Measurements from ENCODE around the gene SLC29A3.

SLC29A3 gene

DNA sequence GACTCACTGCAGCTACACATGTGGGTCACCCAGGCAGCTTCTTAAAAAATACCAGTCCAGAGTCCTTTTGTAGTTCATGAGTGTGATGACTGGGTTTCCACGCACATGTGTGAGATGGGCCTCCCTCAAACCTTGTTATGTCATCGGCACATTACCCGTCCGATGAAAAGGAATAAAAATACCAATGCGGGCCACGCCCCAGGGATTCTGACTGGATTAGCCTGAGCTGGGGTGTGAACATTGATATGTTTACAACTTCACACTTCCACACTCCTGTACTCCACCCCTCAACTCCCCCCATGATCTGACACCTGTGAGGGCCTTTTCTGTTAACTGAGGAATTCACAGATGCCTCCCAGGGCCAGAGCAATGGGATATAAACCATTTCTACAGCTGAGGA is 6.2 kb downstream of the SLC29A3 start:
- no peak for DNase-seq

DNA sequence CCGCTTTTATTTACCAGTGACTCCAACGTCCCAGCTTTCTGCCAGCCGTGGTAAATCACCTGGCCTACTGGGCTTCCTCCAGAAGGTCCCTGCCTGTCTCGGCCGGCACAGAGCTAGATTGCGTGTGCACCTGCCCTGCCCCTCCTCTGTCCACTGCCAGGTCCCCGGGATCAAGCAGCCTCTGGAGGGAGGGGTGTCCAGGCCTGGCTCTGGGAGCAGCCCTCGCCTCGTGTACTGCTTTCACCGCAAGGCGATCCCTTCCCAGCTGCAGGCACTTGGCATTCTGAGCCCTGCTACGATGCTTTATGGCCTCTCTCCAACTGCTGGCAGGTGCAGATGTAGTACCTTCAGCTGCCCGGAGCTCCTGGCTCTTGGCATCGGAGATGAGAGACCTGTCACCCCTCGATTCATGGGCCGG is 7.4 kb downstream of the SLC29A3 start:
- peak; percentile 96 for DNase-seq

DNA sequence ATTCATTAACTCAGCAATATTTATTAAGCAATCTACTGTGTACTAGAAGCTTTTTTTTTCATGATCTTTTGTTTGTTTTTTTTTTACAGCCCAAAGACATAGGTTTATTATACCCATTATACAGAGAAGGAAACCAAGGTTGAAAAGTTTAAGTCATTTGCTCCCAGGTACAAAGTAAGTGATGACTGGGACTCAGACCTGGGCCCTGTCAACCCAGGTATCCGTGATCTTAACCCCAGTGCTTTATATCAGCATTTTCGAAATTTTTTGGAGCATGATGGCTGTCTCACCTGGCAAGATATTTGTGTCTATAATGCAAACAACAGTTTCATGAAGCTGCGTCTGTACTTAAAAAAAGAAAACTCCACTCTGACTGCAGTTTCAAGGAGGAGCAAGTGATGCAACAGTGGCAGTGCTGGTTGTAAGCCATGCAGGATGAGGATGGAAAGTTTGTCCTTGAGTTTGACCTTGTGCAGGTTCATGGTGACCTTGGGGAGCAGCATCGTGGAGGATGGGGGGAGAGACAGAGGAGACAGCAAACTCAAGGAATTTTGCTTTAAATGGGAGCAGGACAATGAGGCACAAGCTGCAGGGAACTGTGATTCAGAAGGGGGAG is 11.8 kb downstream of the SLC29A3 start:
- DNase-seq: no peak

GRCh38 chr10:71331736-71332135 is 12.7 kb downstream of the SLC29A3 start:
- DNase-seq: peak; percentile 51

GRCh38 chr10:71332466-71332865 is 13.4 kb downstream of the SLC29A3 start:
- DNase-seq: no peak

- peak; percentile 41 for DNase-seq
Observed at GRCh38 chr10:71333129-71333887, 14.2 kb downstream of the SLC29A3 start.

GRCh38 chr10:71334221-71334791 is 15.2 kb downstream of the SLC29A3 start:
- peak; percentile 83 for DNase-seq

GRCh38 chr10:71335173-71335708 is 16.2 kb downstream of the SLC29A3 start:
- DNase-seq: no peak

- no peak for DNase-seq
Observed at GRCh38 chr10:71336632-71337031, 17.6 kb downstream of the SLC29A3 start.

GRCh38 chr10:71337219-71337701 is 18.2 kb downstream of the SLC29A3 start:
- DNase-seq: no peak

DNA sequence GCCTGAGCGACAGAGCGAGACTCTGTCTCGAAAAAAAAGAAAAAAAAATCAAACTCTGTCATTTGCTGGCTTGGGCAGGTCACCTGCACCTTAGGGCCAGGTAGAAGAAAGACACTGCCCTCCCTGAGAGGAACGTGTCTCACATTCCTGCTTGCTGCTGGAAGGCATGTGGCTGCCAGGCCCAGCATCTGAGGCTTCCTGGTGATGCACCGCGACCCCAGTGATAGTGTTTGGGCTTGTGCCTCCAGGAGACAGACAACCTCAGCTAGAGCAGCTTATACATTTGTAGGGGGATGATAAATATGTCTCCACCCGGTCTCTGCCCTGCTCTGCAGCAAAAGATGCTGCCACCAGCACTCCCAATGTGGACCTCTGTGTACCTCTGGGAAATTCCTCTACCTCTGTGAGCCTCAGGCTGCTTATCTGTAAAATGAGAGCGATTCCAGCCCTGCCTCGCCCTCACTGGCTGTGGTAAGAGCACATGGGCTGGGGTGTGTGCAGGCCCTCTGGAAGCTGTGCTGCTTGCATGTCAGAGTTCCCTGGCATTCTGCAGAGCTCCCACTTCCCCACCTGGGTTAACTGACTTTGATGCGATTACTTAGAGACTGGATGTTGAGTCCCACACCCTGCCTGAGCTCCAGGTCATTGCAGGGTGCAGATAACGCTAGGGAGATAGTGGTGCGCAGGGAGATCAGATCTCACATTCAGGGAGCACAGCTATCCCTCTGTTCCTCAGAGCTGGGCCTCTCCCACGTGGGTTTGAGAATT is 19.9 kb downstream of the SLC29A3 start:
- no peak for DNase-seq

GRCh38 chr10:71339796-71340589 is 20.9 kb downstream of the SLC29A3 start:
- DNase-seq: peak; percentile 65

DNA sequence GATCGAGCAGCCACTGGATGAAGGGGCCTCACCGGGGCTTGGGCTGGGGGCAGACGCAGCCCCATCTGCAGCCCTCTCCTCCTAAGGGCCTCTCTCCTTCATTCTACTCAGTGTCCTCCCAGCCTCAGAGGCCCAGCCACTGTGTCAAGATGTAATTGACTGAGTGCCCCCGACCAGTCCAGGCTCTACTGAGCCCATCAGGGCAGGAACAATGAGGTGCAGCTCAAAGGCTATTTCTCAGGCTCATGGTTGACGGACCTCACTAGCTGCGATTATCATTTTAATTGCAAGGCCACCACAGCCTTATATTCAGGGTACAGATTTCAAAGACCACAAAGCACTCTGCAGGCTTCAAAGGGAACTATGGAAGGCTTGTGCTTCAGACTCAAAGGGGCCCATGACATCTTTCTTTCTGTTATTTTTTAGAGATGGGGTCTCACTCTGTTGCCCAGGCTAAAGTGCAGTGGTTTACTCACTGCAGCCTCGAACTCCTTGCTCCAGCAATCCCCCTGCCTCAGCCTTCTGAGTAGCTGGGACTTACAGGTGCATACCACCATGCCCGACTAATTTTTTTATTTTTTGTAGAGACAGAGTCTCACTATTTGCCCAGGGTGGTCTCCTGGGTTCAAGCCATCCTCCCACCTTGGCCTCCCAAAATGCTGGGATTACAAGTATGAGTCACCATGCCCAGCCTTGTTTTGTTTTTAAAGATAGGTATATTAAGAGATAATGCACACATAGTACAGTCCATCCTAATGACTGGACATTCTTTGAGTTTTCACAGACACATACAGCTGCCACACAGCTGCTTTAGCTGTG is 23.7 kb downstream of the SLC29A3 start:
- no peak for DNase-seq

DNA sequence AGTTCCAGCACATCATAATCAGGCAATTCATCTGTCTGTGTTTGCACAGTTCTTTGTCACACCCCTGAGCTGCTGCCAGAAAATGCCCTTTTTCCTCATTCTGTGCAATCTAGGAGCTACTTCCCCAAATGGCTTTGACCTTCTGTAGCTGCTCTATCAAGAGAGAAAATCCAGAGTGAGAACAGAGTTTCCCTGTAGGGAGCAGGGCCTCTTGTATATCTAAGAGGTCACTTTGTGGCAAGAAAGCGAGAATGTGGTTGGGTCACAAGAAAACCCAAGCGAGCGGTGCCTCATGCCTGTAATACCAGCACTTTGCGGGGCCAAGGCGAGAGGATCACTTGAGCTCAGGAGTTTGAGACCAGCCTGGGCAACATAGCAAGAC is 24.3 kb downstream of the SLC29A3 start:
- no peak for DNase-seq

DNA sequence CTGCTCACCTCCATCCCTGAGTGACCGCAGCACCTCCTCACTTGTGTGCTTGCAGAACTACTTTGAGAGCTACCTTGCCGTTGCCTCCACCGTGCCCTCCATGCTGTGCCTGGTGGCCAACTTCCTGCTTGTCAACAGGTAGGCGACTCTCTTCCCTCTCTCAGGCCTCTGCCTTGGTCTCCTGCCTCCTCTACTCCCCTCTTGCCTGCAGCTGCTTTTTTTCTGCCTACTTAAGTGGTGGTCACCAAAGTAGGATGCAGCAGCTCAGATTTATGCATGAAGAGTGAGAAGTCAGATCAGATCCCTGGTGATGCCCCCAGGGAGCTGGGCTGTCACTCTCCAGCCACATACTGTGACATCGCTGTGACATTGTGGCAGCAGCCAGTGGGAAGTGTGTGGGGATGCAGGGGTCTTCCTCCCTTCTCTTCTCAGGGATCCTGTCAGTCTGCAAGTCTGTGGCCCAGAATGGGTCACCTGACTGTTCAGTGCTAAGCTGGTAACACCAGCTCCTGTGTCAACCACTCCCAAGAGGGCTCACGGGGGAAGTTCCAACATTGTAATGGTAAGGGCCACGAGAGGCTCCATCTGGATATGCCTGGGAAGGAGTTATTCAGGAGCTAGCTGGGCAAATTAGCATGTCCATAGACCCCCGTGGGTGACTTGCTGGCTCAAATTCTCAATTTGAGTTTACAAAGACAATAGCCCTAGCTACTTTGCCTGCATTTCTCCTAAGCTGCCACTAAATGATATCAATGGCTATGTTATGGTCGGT is 25.3 kb downstream of the SLC29A3 start:
- no peak for DNase-seq

GRCh38 chr10:71344993-71345480 is 26.0 kb downstream of the SLC29A3 start:
- DNase-seq: no peak

DNA sequence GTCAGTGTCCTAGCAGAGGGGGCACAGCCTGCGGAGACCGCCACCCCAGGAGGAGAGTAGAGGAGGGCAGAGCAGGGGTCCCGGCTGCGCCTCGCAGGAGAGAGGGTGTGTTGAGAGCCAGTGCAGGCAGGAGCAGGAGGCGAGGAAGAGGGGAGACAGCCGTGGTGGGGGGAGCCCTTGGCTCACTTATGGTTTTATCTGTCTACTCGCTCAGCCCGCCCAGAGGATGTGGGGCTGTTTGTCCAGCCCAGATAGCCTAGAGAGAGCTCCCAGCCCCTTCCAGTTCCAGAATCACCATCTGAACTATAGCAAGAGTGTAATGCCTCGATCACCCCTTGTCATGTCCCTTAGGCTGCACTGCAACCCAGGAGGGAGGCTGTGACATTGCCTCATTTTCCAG is 26.6 kb downstream of the SLC29A3 start:
- no peak for DNase-seq

DNA sequence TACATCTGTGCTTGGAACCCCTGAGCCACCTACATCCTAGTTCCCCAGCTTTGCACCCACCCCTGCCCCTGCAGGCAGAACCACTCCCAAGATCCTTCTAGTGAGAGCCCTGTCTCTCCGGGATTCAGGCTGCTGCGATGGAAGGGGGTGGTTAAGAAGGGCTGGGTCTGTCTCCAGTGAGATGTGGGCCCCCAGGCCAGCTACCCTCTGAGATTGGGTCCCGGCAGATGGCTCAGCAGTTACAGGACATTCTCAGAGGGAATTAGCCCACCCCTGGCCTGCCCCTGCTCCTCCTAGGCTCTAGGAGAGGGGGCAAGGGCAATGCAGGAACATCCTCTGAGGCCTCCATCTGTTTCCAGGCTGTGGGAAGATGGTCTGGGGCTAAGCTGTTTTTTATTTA is 27.7 kb downstream of the SLC29A3 start:
- DNase-seq: no peak

GRCh38 chr10:71347587-71348395 is 28.7 kb downstream of the SLC29A3 start:
- peak; percentile 47 for DNase-seq
